GM23338 (cell line): ENCODE data around the gene PIK3CB. TPM values are rescaled to one million over a fixed set of nuclear protein-coding genes. Genes with fewer than 3 reads are reported as not detected.
"Not testable (repeated sequence)": the region's sequence is repeated elsewhere in the genome, so short reads cannot be mapped to it uniquely, and the experiment has no call there.

Experiments
- ATAC-seq: fragments of 200-7000 bp; cut with Tn5 transposase; 3 replicates; pipeline ENCODE4 v1.9.1; 2020
- DNase-seq: peaks from one replicate; pipeline ENCODE4 v3.0.0-alpha.2; 2015; ENCODE audit warnings: low spot score
- H2AFZ ChIP-seq: fragments of 200-600 bp; sonication (generic); 2 replicates; pipeline ENCODE4 v1.8.0; 2016; ENCODE audit warnings: antibody characterized with exemption, mild to moderate bottlenecking, moderate library complexity
- H3F3A ChIP-seq: fragments of 200-600 bp; sonication (generic); replicated peaks from 2 replicates; pipeline ENCODE4 v1.8.0; 2017; ENCODE audit warnings: antibody characterized with exemption, mixed run types, low read depth
- H3K27ac ChIP-seq: fragments of 200-600 bp; sonication (generic); 2 replicates; pipeline ENCODE4 v1.6.1; 2016; ENCODE audit warnings: low read depth
- H3K27me3 ChIP-seq: fragments of 200-600 bp; sonication (generic); 2 replicates; pipeline ENCODE4 v1.8.0; 2016; ENCODE audit warnings: mild to moderate bottlenecking, mixed run types, moderate library complexity; ENCODE audit not compliant: insufficient read depth
- H3K36me3 ChIP-seq: fragments of 200-600 bp; sonication (generic); 2 replicates; pipeline ENCODE4 v1.8.0; 2016; ENCODE audit warnings: mild to moderate bottlenecking; ENCODE audit not compliant: insufficient read depth
- H3K4me1 ChIP-seq: fragments of 200-600 bp; sonication (generic); 2 replicates; pipeline ENCODE4 v1.8.0; 2016; ENCODE audit warnings: mild to moderate bottlenecking, moderate library complexity; ENCODE audit not compliant: insufficient read depth
- H3K4me2 ChIP-seq: fragments of 200-600 bp; sonication (generic); 2 replicates; pipeline ENCODE4 v1.7.1; 2017; ENCODE audit warnings: mixed run types
- H3K4me3 ChIP-seq: fragments of 200-600 bp; sonication (generic); 2 replicates; pipeline ENCODE4 v1.6.1; 2016; ENCODE audit warnings: mixed run types
- H3K79me2 ChIP-seq: fragments of 200-600 bp; sonication (generic); replicated peaks from 2 replicates; pipeline ENCODE4 v1.8.0; 2017; ENCODE audit warnings: mild to moderate bottlenecking; ENCODE audit not compliant: insufficient read depth
- H3K9me2 ChIP-seq: fragments of 200-600 bp; sonication (generic); 2 replicates; pipeline ENCODE4 v1.8.0; 2017; ENCODE audit not compliant: insufficient read depth
- H4K20me1 ChIP-seq: fragments of 200-600 bp; sonication (generic); replicated peaks from 2 replicates; pipeline ENCODE4 v1.8.0; 2017; ENCODE audit warnings: mild to moderate bottlenecking; ENCODE audit not compliant: insufficient read depth
- H3K27ac Mint-ChIP-seq: 2 replicates; pipeline ENCODE4 v1.8.0; 2020; ENCODE audit warnings: inconsistent platforms, mild to moderate bottlenecking, moderate library complexity, mixed read lengths
- H3K27me3 Mint-ChIP-seq: 3 replicates; pipeline ENCODE4 v1.8.0; 2022; ENCODE audit warnings: low read depth, mild to moderate bottlenecking, moderate library complexity, mixed read lengths, inconsistent platforms; ENCODE audit not compliant: insufficient read depth, poor library complexity
- H3K36me3 Mint-ChIP-seq: 3 replicates; pipeline ENCODE4 v1.8.0; 2021; ENCODE audit warnings: low read depth, mild to moderate bottlenecking, inconsistent platforms, moderate library complexity, mixed read lengths
- H3K4me1 Mint-ChIP-seq: 3 replicates; pipeline ENCODE4 v1.8.0; 2020; ENCODE audit warnings: mild to moderate bottlenecking, inconsistent platforms, mixed read lengths
- H3K4me3 Mint-ChIP-seq: 3 replicates; pipeline ENCODE4 v1.8.0; 2021; ENCODE audit warnings: moderate library complexity, mild to moderate bottlenecking, inconsistent platforms, mixed read lengths
- H3K9me3 Mint-ChIP-seq: 3 replicates; pipeline ENCODE4 v1.8.0; 2020; ENCODE audit warnings: moderate library complexity, mild to moderate bottlenecking, inconsistent platforms, mixed read lengths
- CREB1 ChIP-seq: fragments of 250-450 bp; sonication (Bioruptor Pico); IDR thresholded peaks from 2 replicates; pipeline ENCODE4 v1.5.0; 2020; ENCODE audit warnings: low read depth, mild to moderate bottlenecking, moderate library complexity
- JUNB ChIP-seq: IDR thresholded peaks from one replicate; pipeline ENCODE4 v1.6.1; 2016; ENCODE audit warnings: antibody characterized with exemption; ENCODE audit not compliant: unreplicated experiment
- NANOG ChIP-seq: IDR thresholded peaks from 2 replicates; pipeline ENCODE4 v1.6.1; 2016; ENCODE audit warnings: antibody characterized with exemption, borderline replicate concordance
- ZNF331 ChIP-seq: fragments of 250-450 bp; sonication (Bioruptor Pico); IDR thresholded peaks from 2 replicates; pipeline ENCODE4 v1.5.0; 2020; ENCODE audit warnings: low read depth, mild to moderate bottlenecking, moderate library complexity
- polyA plus RNA-seq: library from polyadenylated mRNA; unstranded; fragments of >200 nt; fragmentation: Nextera tagmentation; extraction: Ambion mirVana; gene quantifications from 2 replicates; pipeline ENCODE4 v1.2.1, GENCODE V29; 2016
- total RNA-seq: library from RNA; depleted of rRNA; stranded (reverse); fragments of >200 nt; shearing (Covaris generic); gene quantifications from 2 replicates; pipeline ENCODE4 v1.2.3, GENCODE V29; 2014
- TF ChIP-seq, protein P1 (sequence below): fragments of 250-450 bp; sonication (Bioruptor Pico); IDR thresholded peaks from 2 replicates; pipeline ENCODE4 v1.5.0; 2020; ENCODE audit warnings: mild to moderate bottlenecking, moderate library complexity

The PIK3CB gene
- total and polyA plus RNA-seq, 2 experiments from 2014 or later, result 13.3 to 32.4 TPM

DNA sequence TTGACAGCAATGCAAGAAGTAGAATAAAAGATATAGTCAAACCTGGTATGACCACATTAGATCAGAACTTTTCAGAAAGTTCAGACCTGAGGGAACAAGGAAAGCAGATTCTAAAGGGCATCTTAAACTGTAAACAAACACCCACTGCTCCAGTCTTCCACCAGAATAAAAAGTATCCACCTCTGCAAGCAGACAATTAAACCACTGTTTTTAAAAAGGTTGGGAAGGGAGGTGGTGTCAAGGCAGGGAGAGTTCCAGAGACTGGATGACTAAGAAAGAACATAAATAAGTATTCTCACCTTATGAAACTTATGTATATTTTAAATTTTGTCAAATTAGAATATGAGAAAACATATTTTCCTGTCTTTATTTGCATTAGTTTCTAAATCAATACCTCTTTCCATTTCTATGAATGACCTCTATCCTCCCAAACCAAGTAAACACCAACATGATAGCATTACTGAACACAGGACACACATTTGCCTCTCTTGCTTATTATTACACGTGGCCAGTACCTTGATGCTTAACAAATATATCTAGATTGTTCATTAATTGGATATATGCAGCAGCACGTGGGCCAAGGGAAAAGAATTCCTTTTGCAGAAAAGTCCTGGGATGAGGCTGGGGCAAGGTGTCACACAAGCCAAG lies 31.6 kb downstream of the PIK3CB start (continued):
- TF ChIP-seq, protein P1, sequence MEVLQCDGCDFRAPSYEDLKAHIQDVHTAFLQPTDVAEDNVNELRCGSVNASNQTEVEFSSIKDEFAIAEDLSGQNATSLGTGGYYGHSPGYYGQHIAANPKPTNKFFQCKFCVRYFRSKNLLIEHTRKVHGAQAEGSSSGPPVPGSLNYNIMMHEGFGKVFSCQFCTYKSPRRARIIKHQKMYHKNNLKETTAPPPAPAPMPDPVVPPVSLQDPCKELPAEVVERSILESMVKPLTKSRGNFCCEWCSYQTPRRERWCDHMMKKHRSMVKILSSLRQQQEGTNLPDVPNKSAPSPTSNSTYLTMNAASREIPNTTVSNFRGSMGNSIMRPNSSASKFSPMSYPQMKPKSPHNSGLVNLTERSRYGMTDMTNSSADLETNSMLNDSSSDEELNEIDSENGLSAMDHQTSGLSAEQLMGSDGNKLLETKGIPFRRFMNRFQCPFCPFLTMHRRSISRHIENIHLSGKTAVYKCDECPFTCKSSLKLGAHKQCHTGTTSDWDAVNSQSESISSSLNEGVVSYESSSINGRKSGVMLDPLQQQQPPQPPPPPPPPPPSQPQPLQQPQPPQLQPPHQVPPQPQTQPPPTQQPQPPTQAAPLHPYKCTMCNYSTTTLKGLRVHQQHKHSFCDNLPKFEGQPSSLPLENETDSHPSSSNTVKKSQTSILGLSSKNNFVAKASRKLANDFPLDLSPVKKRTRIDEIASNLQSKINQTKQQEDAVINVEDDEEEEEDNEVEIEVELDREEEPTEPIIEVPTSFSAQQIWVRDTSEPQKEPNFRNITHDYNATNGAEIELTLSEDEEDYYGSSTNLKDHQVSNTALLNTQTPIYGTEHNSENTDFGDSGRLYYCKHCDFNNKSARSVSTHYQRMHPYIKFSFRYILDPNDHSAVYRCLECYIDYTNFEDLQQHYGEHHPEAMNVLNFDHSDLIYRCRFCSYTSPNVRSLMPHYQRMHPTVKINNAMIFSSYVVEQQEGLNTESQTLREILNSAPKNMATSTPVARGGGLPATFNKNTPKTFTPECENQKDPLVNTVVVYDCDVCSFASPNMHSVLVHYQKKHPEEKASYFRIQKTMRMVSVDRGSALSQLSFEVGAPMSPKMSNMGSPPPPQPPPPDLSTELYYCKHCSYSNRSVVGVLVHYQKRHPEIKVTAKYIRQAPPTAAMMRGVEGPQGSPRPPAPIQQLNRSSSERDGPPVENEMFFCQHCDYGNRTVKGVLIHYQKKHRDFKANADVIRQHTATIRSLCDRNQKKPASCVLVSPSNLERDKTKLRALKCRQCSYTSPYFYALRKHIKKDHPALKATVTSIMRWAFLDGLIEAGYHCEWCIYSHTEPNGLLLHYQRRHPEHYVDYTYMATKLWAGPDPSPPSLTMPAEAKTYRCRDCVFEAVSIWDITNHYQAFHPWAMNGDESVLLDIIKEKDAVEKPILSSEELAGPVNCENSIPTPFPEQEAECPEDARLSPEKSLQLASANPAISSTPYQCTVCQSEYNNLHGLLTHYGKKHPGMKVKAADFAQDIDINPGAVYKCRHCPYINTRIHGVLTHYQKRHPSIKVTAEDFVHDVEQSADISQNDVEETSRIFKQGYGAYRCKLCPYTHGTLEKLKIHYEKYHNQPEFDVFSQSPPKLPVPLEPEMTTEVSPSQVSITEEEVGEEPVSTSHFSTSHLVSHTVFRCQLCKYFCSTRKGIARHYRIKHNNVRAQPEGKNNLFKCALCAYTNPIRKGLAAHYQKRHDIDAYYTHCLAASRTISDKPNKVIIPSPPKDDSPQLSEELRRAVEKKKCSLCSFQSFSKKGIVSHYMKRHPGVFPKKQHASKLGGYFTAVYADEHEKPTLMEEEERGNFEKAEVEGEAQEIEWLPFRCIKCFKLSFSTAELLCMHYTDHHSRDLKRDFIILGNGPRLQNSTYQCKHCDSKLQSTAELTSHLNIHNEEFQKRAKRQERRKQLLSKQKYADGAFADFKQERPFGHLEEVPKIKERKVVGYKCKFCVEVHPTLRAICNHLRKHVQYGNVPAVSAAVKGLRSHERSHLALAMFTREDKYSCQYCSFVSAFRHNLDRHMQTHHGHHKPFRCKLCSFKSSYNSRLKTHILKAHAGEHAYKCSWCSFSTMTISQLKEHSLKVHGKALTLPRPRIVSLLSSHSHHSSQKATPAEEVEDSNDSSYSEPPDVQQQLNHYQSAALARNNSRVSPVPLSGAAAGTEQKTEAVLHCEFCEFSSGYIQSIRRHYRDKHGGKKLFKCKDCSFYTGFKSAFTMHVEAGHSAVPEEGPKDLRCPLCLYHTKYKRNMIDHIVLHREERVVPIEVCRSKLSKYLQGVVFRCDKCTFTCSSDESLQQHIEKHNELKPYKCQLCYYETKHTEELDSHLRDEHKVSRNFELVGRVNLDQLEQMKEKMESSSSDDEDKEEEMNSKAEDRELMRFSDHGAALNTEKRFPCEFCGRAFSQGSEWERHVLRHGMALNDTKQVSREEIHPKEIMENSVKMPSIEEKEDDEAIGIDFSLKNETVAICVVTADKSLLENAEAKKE (CRISPR knock-in tag), result no peak
- TF ChIP-seq JUNB, result no peak
- no peak for TF ChIP-seq NANOG

DNA sequence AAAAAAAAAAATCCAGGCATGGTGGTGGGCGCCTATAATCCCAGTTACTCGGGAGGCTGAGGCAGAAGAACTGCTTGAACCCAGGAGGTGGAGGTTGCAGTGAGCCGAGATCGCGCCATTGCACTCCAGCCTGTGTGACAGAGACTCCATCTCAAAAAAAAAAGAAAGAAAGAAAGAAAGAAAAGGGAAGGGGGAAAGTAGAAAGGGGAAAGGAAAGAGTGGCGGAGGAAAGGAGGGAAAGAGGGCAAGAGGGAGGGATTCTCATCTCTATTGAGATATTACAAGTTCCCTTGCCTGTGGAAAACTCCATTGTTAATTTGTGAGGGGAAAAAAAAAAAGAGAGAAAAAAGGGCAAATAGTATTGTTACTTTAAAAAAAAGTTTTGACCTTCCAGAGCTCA lies 32.5 kb downstream of the PIK3CB start:
- H3K4me1 Mint-ChIP-seq, H3K4me3 ChIP-seq, H3K4me1 ChIP-seq, H3K27me3 ChIP-seq, H3K36me3 Mint-ChIP-seq, DNase-seq, H3K4me3 Mint-ChIP-seq, H3K9me3 Mint-ChIP-seq, ATAC-seq, H3K36me3 ChIP-seq, H3K4me2 ChIP-seq, H3K27ac Mint-ChIP-seq, H3F3A ChIP-seq, H2AFZ ChIP-seq, H3K27ac ChIP-seq, H3K9me2 ChIP-seq, H3K27me3 Mint-ChIP-seq: not testable (repeated sequence)
- peaks cover 95% of the 10 kb centered on the region for H3K79me2 ChIP-seq
- H4K20me1 ChIP-seq, result peaks cover 13% of the 10 kb centered on the region

DNA sequence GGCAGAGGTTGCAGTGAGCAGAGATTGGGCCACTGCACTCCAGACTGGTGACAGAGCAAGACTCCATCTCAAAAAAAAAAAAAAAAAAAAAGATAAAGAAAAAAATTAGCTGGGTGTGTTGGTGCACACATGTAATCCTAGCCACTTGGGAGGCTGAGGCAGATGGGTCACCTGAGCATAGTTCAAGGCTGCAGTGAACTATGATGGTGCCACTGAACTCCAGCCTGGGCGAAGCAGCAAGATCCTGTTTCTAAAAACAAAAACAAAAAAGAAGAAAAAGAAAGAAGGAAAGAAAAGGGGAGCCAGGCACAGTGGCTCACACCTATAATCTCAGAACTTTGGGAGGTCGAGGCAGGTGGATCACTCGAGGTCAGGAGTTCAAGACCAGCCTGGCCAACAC lies 32.9 kb downstream of the PIK3CB start:
- no peaks in the 10 kb centered on the region for H3K36me3 ChIP-seq
- H3K4me1 ChIP-seq, result no peaks in the 10 kb centered on the region; the same call in 1 of the 2 replicates
- Mint-ChIP-seq H3K4me3 (no peak overlapping the region), H3K27me3 (peaks cover 2% of the 10 kb centered on the region), H3K27ac (no peak overlapping the region; the same call in 1 of the 2 replicates), H3K9me3 (no peaks in the 10 kb centered on the region), H3K36me3 (no peaks in the 10 kb centered on the region; the same call in 2 of the 3 replicates), H3K4me1 (peaks cover 4% of the 10 kb centered on the region; the same call in 2 of the 3 replicates)
- no peaks in the 10 kb centered on the region for H3F3A ChIP-seq
- H3K9me2 ChIP-seq, result no peaks in the 10 kb centered on the region
- no peaks in the 10 kb centered on the region for H3K27me3 ChIP-seq
- H3K4me3 ChIP-seq, result no peak overlapping the region
- H3K4me2 ChIP-seq, result no peak overlapping the region
- no peak for DNase-seq
- peaks cover 13% of the 10 kb centered on the region for H4K20me1 ChIP-seq
- H3K79me2 ChIP-seq, result peaks cover 94% of the 10 kb centered on the region
- no peak overlapping the region for H3K27ac ChIP-seq
- ATAC-seq, result no peak
- no peak overlapping the region for H2AFZ ChIP-seq
- no peak for TF ChIP-seq ZNF331 (CRISPR knock-in tag)
- TF ChIP-seq JUNB, result no peak
- TF ChIP-seq CREB1 (CRISPR knock-in tag), result no peak
- TF ChIP-seq NANOG, result no peak
